Fibroblast of peridontal ligament (primary cell): ENCODE measurements around the gene CHRNG.
"Not testable (repeated sequence)": the region's sequence is repeated elsewhere in the genome, so short reads cannot be mapped to it uniquely, and the experiment has no call there.

Experiments used
- DNase-seq: peaks from one replicate; pipeline ENCODE4 v3.0.0-alpha.2; 2010; ENCODE audit errors: extremely low read depth

Gene CHRNG

DNA sequence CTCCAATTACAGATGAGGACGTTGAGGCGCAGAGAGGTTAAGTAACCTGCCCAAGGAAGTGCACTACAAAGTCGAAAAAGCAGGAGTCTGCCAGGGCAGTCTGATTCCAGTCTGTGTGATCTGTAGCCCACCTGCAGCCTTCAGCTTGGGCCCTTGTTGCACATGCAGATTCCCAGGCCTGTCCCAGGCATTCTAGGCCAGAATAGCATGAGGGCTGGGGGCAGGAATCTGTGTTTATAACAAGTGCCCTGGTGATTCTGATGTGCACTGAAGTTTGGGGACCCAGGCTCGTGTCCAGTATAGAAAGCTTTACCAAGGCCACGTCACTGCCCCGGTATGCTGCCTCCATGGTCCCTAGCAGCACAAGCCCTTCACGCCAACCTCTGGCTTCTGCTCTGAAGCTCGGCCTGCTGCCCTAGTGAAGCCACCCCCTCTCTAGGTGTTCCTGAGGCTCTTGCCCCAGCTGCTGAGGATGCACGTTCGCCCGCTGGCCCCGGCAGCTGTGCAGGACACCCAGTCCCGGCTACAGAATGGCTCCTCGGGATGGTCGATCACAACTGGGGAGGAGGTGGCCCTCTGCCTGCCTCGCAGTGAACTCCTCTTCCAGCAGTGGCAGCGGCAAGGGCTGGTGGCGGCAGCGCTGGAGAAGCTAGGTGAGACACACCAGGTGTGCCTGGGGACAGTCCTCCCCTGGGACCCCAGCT lies 4.6 kb downstream of the CHRNG start:
- no peak for DNase-seq

- no peak for DNase-seq
These were observed 5.2 kb downstream of the CHRNG start for GRCh38 chr2:232544674-232545073.

GRCh38 chr2:232545511-232546375 lies 6.3 kb downstream of the CHRNG start:
- no peak for DNase-seq

GRCh38 chr2:232547991-232548390 lies 8.5 kb downstream of the CHRNG start:
- DNase-seq: no peak

DNA sequence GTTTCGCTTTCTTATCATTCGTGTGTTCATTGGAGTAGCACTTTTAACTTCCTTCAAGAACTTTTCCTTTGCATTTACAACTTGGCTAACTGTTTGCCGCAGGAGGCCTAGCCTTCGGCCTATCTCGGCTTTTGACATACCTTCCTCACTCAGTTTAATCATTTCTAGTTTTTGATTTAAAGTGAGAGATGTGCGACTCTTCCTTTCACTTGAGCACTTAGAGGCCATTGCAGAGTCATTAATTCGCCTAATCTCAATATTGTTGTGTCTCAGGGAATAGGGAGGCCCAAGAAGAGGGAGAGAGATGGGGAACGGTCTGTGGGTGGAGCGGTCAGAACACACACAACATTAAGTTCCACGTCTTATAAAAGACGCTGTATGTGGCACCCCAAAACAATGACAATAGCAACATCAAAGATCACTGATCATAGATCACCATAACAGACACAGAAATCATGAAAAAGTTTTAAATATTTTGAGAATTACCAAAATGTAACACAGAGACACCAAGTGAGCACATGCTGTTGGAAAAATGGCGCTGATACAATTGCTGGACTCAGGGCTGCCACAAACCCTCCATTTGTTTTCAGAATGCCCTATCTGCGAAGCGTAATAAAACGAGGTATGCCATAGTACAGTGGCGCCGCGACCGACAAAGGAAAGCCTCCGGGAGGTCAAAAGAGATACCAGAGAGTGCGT lies 10.3 kb downstream of the CHRNG start:
- no peak for DNase-seq

DNA sequence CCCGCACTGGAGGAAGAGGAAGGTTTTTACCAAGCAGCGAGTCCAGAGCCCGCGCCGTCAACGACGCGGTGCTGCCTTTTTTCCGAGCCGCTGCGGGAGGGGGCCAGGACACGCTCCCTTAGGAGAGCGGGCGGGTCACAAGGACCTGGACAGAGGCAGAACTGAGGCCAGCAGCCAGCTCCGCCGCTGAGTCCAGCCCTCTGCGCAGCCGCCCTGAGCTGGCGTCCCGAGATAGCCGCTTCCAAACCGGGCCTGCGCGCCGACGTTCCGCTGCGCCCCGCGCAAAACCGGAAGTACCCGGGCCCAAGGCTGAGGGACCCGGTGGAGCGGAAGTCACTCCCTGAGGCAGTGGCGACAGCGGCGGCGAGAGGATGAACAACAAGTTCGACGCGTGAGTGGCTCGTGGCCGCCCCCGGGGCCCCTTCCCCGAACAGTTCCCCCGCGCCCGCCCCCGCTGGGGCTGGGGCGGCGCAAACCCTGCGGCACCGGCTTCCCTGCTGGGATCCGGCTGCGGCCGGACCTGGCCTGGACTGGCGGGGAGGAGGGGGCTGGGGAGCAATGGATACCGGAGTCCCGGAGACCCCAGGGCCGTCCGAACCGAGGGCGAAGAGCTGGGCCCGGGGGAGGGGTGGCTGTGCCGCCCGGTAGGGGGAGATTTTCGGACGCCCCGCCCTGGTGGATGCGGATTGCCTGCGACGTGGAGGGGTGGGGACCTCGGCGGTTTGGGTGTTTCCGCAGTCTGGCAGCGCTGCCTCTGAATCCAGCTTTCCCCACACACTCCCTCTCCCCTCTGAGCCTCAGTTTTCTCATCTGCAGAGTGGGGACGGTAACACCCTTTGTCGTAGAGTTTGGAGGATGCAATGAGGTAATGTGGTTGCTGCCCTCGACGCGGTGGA lies 11.1 kb downstream of the CHRNG start, which contains the start of the genes EIF4E2 and TIGD1:
EIF4E2 (plus strand) TSS at position 336 of the 896 bp plus-strand sequence; CDS start at position 372, 36 bp downstream.
TIGD1 (minus strand) TSS at position 204 of the 896 bp plus-strand sequence. CDS start 675 bp downstream, outside the sequence.
- peak; percentile 90 for DNase-seq

GRCh38 chr2:232551250-232551638 lies 11.8 kb downstream of the CHRNG start:
- DNase-seq: no peak

GRCh38 chr2:232551776-232552175 lies 12.3 kb downstream of the CHRNG start:
- no peak for DNase-seq

DNA sequence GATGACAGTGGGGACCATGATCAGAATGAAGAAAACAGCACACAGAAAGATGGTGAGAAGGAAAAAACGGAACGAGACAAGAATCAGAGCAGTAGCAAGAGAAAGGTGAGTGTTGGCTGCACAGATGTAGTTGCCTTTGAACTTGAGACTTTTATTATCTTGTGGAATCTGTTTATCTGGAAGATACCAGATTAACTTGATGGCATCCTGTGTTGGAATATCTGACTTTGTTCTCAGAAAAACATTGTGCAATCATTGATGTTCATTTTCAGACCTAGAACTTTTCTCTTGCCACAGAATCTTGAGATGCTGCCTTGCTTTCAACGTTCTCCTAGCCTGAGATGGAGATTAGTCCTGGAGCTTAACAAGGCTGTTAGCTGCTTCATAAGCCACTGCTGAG lies 16.9 kb downstream of the CHRNG start:
- no peak for DNase-seq

DNA sequence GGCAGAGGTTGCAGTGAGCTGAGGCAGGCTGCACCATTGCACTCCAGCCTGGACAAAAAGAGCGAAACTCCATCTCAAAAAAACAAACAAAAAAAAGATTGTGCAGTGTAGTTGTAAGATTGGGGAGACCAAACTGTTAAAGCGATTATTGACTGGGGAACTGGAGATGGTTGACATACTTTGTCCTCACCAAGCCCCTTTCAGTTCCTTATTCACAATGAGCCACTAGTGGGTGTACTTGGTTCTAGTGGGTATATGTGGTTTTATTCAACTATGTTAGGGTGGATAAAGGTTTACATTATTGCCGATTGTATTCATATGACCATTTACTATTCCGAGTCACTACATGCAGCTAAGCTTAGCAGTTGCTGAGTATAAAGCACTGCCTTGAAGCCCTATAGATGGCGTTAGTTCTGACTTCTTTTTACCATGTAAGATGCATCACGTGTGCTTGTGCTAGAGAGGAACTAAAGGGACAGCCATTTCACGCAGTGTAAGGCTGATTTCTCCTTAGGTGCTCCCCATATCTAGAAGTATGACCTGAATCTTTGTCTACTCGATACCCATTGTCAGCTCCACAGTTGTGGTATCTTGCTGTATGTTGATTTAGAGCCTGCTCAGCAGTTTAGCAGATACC lies 23.1 kb downstream of the CHRNG start:
- DNase-seq: no peak

GRCh38 chr2:232563580-232563979 lies 24.1 kb downstream of the CHRNG start:
- no peak for DNase-seq

- DNase-seq: peak; percentile 25
These were observed 28.2 kb downstream of the CHRNG start for GRCh38 chr2:232567721-232568120.

- peak; percentile 96 for DNase-seq
These were observed 28.7 kb downstream of the CHRNG start for GRCh38 chr2:232568161-232568560.

DNA sequence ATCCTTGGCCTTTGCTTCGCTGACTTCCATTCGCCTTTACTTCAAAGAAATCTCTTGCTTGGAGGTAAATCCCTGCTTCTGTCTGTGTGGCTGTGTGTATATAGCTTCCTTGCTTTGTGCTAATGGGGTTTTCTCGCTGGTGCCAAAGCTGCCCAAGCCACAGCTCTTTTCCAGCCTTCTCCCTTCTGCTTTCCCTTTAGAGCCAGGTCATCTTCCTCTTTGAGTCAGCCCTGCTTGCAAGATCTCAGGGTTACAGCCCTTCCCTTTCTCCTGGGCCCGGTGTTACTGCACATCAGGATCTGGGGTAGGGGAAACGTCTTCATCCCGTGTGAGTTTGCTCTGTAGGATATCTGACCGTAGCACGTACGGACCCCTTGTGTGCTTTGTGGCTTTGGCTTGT lies 30.0 kb downstream of the CHRNG start:
- DNase-seq: no peak

- DNase-seq: not testable (repeated sequence)
These were observed 31.0 kb downstream of the CHRNG start for GRCh38 chr2:232570481-232570880.

- no peak for DNase-seq
These were observed 31.6 kb downstream of the CHRNG start for GRCh38 chr2:232571026-232571474.

GRCh38 chr2:232573042-232573441 lies 33.5 kb downstream of the CHRNG start:
- DNase-seq: no peak

DNA sequence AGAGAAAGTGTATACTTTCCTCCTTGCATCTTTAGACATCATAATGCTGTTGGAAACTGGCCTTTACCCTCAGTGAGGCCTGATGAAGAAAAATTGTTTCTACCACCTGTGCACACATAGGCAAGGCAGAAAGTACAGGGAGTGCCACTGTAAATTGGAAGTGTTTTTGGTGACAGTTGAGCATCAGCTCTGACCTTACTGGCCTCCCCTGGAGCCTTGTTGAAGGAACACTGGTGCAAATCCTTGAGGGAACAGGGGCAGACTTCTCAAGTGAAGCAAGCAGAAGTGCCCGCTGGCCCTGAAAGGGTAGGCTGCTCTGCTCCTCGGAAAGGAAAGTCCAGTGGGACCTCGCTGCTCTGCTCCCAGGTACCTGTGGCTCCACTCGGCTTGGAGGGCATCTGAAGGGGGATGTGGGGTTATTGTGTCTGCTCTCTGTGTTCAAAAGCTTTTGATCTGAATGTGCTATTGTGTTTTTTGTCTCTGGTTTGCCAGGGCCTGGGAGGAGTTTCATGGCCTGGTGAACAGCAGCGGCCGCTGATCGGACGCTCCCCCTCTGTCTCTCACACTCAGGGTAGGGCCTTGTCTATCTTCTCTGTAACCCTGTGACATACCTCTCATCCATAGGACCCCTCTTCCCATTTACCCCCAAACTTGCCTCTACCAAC lies 34.4 kb downstream of the CHRNG start:
- DNase-seq: no peak

DNA sequence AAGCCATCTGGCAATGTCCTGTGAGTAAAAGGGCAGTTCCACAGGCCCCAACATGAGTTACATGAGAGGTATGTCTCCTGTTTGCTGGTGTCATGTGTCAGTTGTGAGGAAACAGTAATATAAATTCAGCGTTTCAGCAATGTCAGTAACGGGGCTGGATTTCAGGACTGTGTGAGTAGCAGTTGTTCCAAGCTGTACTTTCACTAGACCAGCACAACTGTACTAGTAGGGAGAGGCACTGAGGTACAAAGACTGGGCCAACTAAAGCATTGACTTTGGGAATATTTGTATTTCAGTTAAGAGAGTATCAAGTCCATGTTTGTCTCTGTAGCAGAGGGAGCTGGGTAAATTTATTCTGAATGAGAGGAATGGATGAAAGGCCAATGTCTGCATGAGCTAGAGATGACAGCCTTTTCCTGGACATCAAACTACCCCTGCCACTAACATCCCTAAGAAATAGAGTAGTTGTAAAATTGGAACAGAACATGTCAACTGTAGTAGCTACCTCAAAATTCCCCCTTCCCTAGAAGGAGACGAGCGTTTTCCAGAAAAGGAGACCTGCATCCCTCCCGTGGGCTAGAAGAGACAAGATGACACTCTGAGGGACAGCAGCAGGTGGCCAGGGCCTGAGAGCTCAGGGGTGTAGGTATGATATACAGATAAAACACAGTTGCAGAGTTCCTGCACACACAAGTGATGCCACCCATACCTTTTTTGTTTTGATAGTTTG lies 35.3 kb downstream of the CHRNG start:
- DNase-seq: peak; percentile 67

- no peak for DNase-seq
These were observed 35.9 kb downstream of the CHRNG start for GRCh38 chr2:232575404-232575746.
